CD4-positive, alpha-beta T cell (primary cell): ENCODE results near the gene SPOCD1. TPM values are rescaled to one million over a fixed set of nuclear protein-coding genes. Genes with fewer than 3 reads are reported as not detected.

ENCODE experiments used
- ATAC-seq: fragments of 200-7000 bp; cut with Tn5 transposase; one replicate; pipeline ENCODE4 v1.10.0; 2022; ENCODE audit warnings: mild to moderate bottlenecking; ENCODE audit not compliant: poor library complexity
- CTCF ChIA-PET: fragments of 350-600 bp; sonication (Branson Sonifier 250); formaldehyde crosslinking; loops from one replicate; lab custom pipeline; 2021; ENCODE audit warnings: antibody characterized with exemption, inconsistent platforms; lab: Charles Lee
- POLR2A ChIA-PET: fragments of 350-600 bp; sonication (Branson Sonifier 250); formaldehyde crosslinking; loops from one replicate; lab custom pipeline; 2021; ENCODE audit warnings: antibody characterized with exemption, inconsistent platforms; lab: Charles Lee
- DNase-seq, 14 experiments: peaks; one replicate each; pipeline ENCODE4 v3.0.0-alpha.2; 2013 to 2020; ENCODE audit warnings: mixed read lengths in 2 of 14
- H3K27ac ChIP-seq, 2 donors: one replicate each; pipeline versions ENCODE4 v1.5.1 to v1.7.0; 2013; ENCODE audit warnings: low read length in 2 of 2, low read depth in 1 of 2, mild to moderate bottlenecking in 1 of 2
- H3K27me3 ChIP-seq, 2 experiments: 1 replicate in 1 of 2; 2 replicates in 1 of 2; pipeline versions ENCODE4 v1.6.1 to v1.7.0; 2013; ENCODE audit warnings: low read length in 2 of 2, control low read depth in 1 of 2, mild to moderate bottlenecking in 1 of 2, moderate library complexity in 1 of 2; ENCODE audit not compliant: insufficient read depth in 2 of 2, control insufficient read depth in 1 of 2
- H3K36me3 ChIP-seq: one replicate; pipeline ENCODE4 v1.6.1; 2013; ENCODE audit warnings: low read length, control low read depth; ENCODE audit not compliant: insufficient read depth
- H3K4me1 ChIP-seq: one replicate; pipeline ENCODE4 v1.6.1; 2013; ENCODE audit warnings: low read length, control low read depth; ENCODE audit not compliant: insufficient read depth
- H3K4me3 ChIP-seq: one replicate; pipeline ENCODE4 v1.5.1; 2013; ENCODE audit warnings: mild to moderate bottlenecking, low read length, moderate library complexity
- H3K9me3 ChIP-seq, 2 experiments: 1 replicate in 1 of 2; 2 replicates in 1 of 2; pipeline versions ENCODE4 v1.6.1 to v1.7.0; 2013; ENCODE audit warnings: low read length in 2 of 2, mild to moderate bottlenecking in 2 of 2, control low read depth in 1 of 2, moderate library complexity in 1 of 2; ENCODE audit not compliant: control insufficient read depth in 1 of 2, insufficient read depth in 1 of 2
- H3K27ac Mint-ChIP-seq: one replicate; pipeline ENCODE4 v1.8.0; 2020; ENCODE audit warnings: mixed read lengths
- H3K27me3 Mint-ChIP-seq: one replicate; pipeline ENCODE4 v1.8.0; 2021; ENCODE audit warnings: mixed read lengths
- H3K36me3 Mint-ChIP-seq: one replicate; pipeline ENCODE4 v1.8.0; 2021; ENCODE audit warnings: low read depth, mixed read lengths
- H3K4me1 Mint-ChIP-seq: one replicate; pipeline ENCODE4 v1.8.0; 2021; ENCODE audit warnings: low read depth, mixed read lengths
- H3K4me3 Mint-ChIP-seq: one replicate; pipeline ENCODE4 v1.8.0; 2020; ENCODE audit warnings: mild to moderate bottlenecking, mixed read lengths
- H3K9me3 Mint-ChIP-seq: one replicate; pipeline ENCODE4 v1.8.0; 2020; ENCODE audit warnings: mixed read lengths
- CTCF ChIP-seq: fragments of 200-600 bp; IDR thresholded peaks from one replicate; pipeline ENCODE4 v1.8.0; 2022; ENCODE audit warnings: antibody characterized with exemption, mild to moderate bottlenecking
- intact Hi-C, 2 experiments: fragments of 100-400 bp; cut with DNase I in 1 of 2; cut with micrococcal nuclease in 1 of 2; formaldehyde crosslinking; loops; one replicate each; pipeline versions ENCODE4 v1.15.1 to v1.9.0; 2023 to 2025; cut with DNase I, micrococcal nuclease
- total RNA-seq, 174 experiments: library from RNA in 2 of 174; stranded (reverse) in 2 of 174; gene quantifications; one replicate each; pipeline ENCODE4 v1.2.3 and lab custom pipeline; 2021 to 2026

SPOCD1 gene
- total RNA-seq, 2 experiments from 2014 or later: 0.11 to 0.27 TPM

GRCh38 chr1:31751822-31752241 lies 64.0 kb downstream of the SPOCD1 start:
- Mint-ChIP-seq H3K4me1 (peaks cover 13% of the 10 kb centered on the region), H3K27me3 (no peaks in the 10 kb centered on the region), H3K36me3 (no peaks in the 10 kb centered on the region), H3K27ac (no peak overlapping the region), H3K9me3 (no peaks in the 10 kb centered on the region), H3K4me3 (no peak overlapping the region)
- Histone ChIP-seq H3K27me3 (no peaks in the 10 kb centered on the region), H3K27ac (no peak overlapping the region), H3K9me3 (no peaks in the 10 kb centered on the region), H3K4me1 (peaks cover 23% of the 10 kb centered on the region), H3K4me3 (no peak overlapping the region), H3K36me3 (no peaks in the 10 kb centered on the region)
- ChIA-PET CTCF (no interaction called here), POLR2A (no interaction called here)
- DNase-seq: no peak
- ATAC-seq: no peak
- intact Hi-C loops: no loop called here
- no peak for TF ChIP-seq CTCF

GRCh38 chr1:31750858-31751510 lies 64.8 kb downstream of the SPOCD1 start:
- H3K27ac Mint-ChIP-seq: no peak overlapping the region
- DNase-seq (peak in 6 of 14 experiments; percentile 6 to 70 (median 31)), ATAC-seq (peak; percentile 59)
- Histone ChIP-seq H3K27me3 (no peaks in the 10 kb centered on the region), H3K4me3 (no peak overlapping the region), H3K27ac (no peak overlapping the region), H3K9me3 (no peaks in the 10 kb centered on the region), H3K36me3 (no peaks in the 10 kb centered on the region), H3K4me1 (peaks cover 27% of the 10 kb centered on the region)
- POLR2A ChIA-PET: no interaction called here
- H3K4me3 Mint-ChIP-seq: no peak overlapping the region
- no peak for TF ChIP-seq CTCF
- peaks cover 13% of the 10 kb centered on the region for H3K4me1 Mint-ChIP-seq
- H3K36me3 Mint-ChIP-seq: no peaks in the 10 kb centered on the region
- no peaks in the 10 kb centered on the region for H3K27me3 Mint-ChIP-seq
- CTCF ChIA-PET: no interaction called here
- intact Hi-C loops: no loop called here
- no peaks in the 10 kb centered on the region for H3K9me3 Mint-ChIP-seq

- H3K4me3 ChIP-seq: no peak overlapping the region
- no peak overlapping the region for H3K27ac ChIP-seq
- Mint-ChIP-seq H3K27me3 (no peaks in the 10 kb centered on the region), H3K27ac (no peak overlapping the region), H3K36me3 (no peaks in the 10 kb centered on the region), H3K4me3 (no peak overlapping the region), H3K4me1 (peaks cover 13% of the 10 kb centered on the region), H3K9me3 (no peaks in the 10 kb centered on the region)
- H3K4me1 ChIP-seq: peaks cover 36% of the 10 kb centered on the region
- H3K9me3 ChIP-seq: no peaks in the 10 kb centered on the region
- CTCF ChIA-PET: no interaction called here
- ATAC-seq (no peak), DNase-seq (no peak)
- no peaks in the 10 kb centered on the region for H3K27me3 ChIP-seq
- intact Hi-C loops: no loop called here
- no peak for TF ChIP-seq CTCF
- H3K36me3 ChIP-seq: no peaks in the 10 kb centered on the region
- POLR2A ChIA-PET: no interaction called here
These were observed 65.8 kb downstream of the SPOCD1 start for GRCh38 chr1:31749785-31750735.
